Activated CD4-positive, alpha-beta T cell treated with anti-CD3 and anti-CD28 coated beads, Interleukin-2, amount 50 U/mL, for 48 hours (primary cell): ENCODE data around the gene C1GALT1C1L.
"Not testable (repeated sequence)": the region's sequence is repeated elsewhere in the genome, so short reads cannot be mapped to it uniquely, and the experiment has no call there.

Experiments
- DNase-seq, 2 experiments: peaks; one replicate each; pipeline ENCODE4 v3.0.0-alpha.2; 2020

C1GALT1C1L gene

GRCh38 chr2:43676322-43677050 is at the start of gene C1GALT1C1L:
TSS of gene C1GALT1C1L (minus strand) at chr2:43676429. CDS start at chr2:43676322, 107 bp downstream.
- peak; percentile 10 to 32 for DNase-seq

GRCh38 chr2:43725711-43726246 is 49.5 kb upstream of the C1GALT1C1L start:
- no peak for DNase-seq

- no peak for DNase-seq
These were observed 48.7 kb upstream of the C1GALT1C1L start for GRCh38 chr2:43724728-43725526.

GRCh38 chr2:43718530-43719124 is 42.4 kb upstream of the C1GALT1C1L start:
- no peak for DNase-seq

GRCh38 chr2:43717322-43717721 is 41.1 kb upstream of the C1GALT1C1L start:
- DNase-seq, result no peak

GRCh38 chr2:43715300-43716098 is 39.3 kb upstream of the C1GALT1C1L start:
- no peak for DNase-seq

- DNase-seq, result no peak
These were observed 37.9 kb upstream of the C1GALT1C1L start for GRCh38 chr2:43714164-43714563.

- no peak for DNase-seq
These were observed 34.6 kb upstream of the C1GALT1C1L start for GRCh38 chr2:43710866-43711265.

GRCh38 chr2:43708891-43709290 is 32.7 kb upstream of the C1GALT1C1L start:
- DNase-seq, result no peak

- no peak for DNase-seq
These were observed 31.9 kb upstream of the C1GALT1C1L start for GRCh38 chr2:43708178-43708577.

GRCh38 chr2:43707255-43708015 is 31.2 kb upstream of the C1GALT1C1L start:
- no peak for DNase-seq

GRCh38 chr2:43701111-43701510 is 24.9 kb upstream of the C1GALT1C1L start:
- no peak for DNase-seq

GRCh38 chr2:43699761-43700160 is 23.5 kb upstream of the C1GALT1C1L start:
- no peak for DNase-seq

- not testable (repeated sequence) for DNase-seq
These were observed 21.9 kb upstream of the C1GALT1C1L start for GRCh38 chr2:43698140-43698539.

- DNase-seq, result no peak
These were observed 16.3 kb upstream of the C1GALT1C1L start for GRCh38 chr2:43692428-43692994.

- no peak for DNase-seq
These were observed 13.8 kb upstream of the C1GALT1C1L start for GRCh38 chr2:43689999-43690398.

GRCh38 chr2:43685357-43685756 is 9.1 kb upstream of the C1GALT1C1L start:
- no peak for DNase-seq

- not testable (repeated sequence) for DNase-seq
These were observed 1.6 kb upstream of the C1GALT1C1L start for GRCh38 chr2:43677783-43678182.

- no peak for DNase-seq
These were observed 445 bp downstream of the C1GALT1C1L start for GRCh38 chr2:43675646-43676321.

GRCh38 chr2:43657241-43657640 is 19.0 kb downstream of the C1GALT1C1L start:
- no peak for DNase-seq

- no peak for DNase-seq
These were observed 22.7 kb downstream of the C1GALT1C1L start for GRCh38 chr2:43653506-43653905.
